ENCODE results near the gene SLC7A11. TPM values are rescaled to one million over a fixed set of nuclear protein-coding genes. Genes with fewer than 3 reads are reported as not detected.

Gene SLC7A11
- total and polyA plus RNA-seq, 2 experiments from 2014 or later = 0.40 to 1.3 TPM

GRCh38 chr4:138233313-138234034, 8.7 kb downstream of the SLC7A11 start:
- Histone ChIP-seq H3K4me1 (ENCODE audit: low read depth) (no peaks in the 10 kb centered on the region), H3K9me3 (ENCODE audit: low read depth) (no peaks in the 10 kb centered on the region), H3K27ac (no peak overlapping the region), H3K27me3 (no peaks in the 10 kb centered on the region), H3K4me3 (no peak overlapping the region), H3K36me3 (no peaks in the 10 kb centered on the region)
- DNase-seq (ENCODE audit: low read depth in 1 of 2, low spot score in 1 of 2) = no peak
- TF ChIP-seq CTCF (IDR thresholded peaks at IDR 0.05; ENCODE audit: low read depth, low read length) = no peak

- DNase-seq (ENCODE audit: low read depth in 1 of 2, low spot score in 1 of 2) = no peak
- H3K27ac ChIP-seq = no peak overlapping the region
- H3K36me3 ChIP-seq = no peaks in the 10 kb centered on the region
- H3K4me1 ChIP-seq (ENCODE audit: low read depth) = no peaks in the 10 kb centered on the region
- H3K27me3 ChIP-seq = no peaks in the 10 kb centered on the region
- no peak overlapping the region for H3K4me3 ChIP-seq
- no peak for TF ChIP-seq CTCF (IDR thresholded peaks at IDR 0.05; ENCODE audit: low read depth, low read length)
- no peaks in the 10 kb centered on the region for H3K9me3 ChIP-seq (ENCODE audit: low read depth)
Observed at GRCh38 chr4:138232364-138232763, 9.8 kb downstream of the SLC7A11 start.

GRCh38 chr4:138230048-138230447, 12.1 kb downstream of the SLC7A11 start:
- no peak overlapping the region for H3K27ac ChIP-seq
- TF ChIP-seq CTCF (IDR thresholded peaks at IDR 0.05; ENCODE audit: low read depth, low read length) = no peak
- H3K4me1 ChIP-seq (ENCODE audit: low read depth) = no peaks in the 10 kb centered on the region
- H3K4me3 ChIP-seq = no peak overlapping the region
- DNase-seq (ENCODE audit: low read depth in 1 of 2, low spot score in 1 of 2) = no peak
- no peaks in the 10 kb centered on the region for H3K36me3 ChIP-seq
- H3K9me3 ChIP-seq (ENCODE audit: low read depth) = no peaks in the 10 kb centered on the region
- H3K27me3 ChIP-seq = no peaks in the 10 kb centered on the region

- Histone ChIP-seq H3K36me3 (no peaks in the 10 kb centered on the region), H3K9me3 (ENCODE audit: low read depth) (no peaks in the 10 kb centered on the region), H3K4me3 (no peak overlapping the region), H3K27ac (no peak overlapping the region), H3K4me1 (ENCODE audit: low read depth) (no peaks in the 10 kb centered on the region), H3K27me3 (no peaks in the 10 kb centered on the region)
- no peak for TF ChIP-seq CTCF (IDR thresholded peaks at IDR 0.05; ENCODE audit: low read depth, low read length)
- DNase-seq (ENCODE audit: low read depth in 1 of 2, low spot score in 1 of 2) = no peak
Observed at GRCh38 chr4:138229160-138229559, 13.0 kb downstream of the SLC7A11 start.

- Histone ChIP-seq H3K36me3 (no peaks in the 10 kb centered on the region), H3K4me3 (no peak overlapping the region), H3K9me3 (ENCODE audit: low read depth) (no peaks in the 10 kb centered on the region), H3K27ac (no peak overlapping the region), H3K4me1 (ENCODE audit: low read depth) (peaks cover 9% of the 10 kb centered on the region), H3K27me3 (no peaks in the 10 kb centered on the region)
- TF ChIP-seq CTCF (IDR thresholded peaks at IDR 0.05; ENCODE audit: low read depth, low read length) = no peak
- DNase-seq (ENCODE audit: low read depth in 1 of 2, low spot score in 1 of 2) = no peak
Observed at GRCh38 chr4:138226351-138226750, 15.8 kb downstream of the SLC7A11 start.

All from cardiac muscle cell (in vitro differentiated cells and primary cell).